ENCODE measurements around the gene SPATA45.

Gene SPATA45

GRCh38 chr1:212816567-212817278 lies 30.7 kb downstream of the SPATA45 start:
- H3K4me3 ChIP-seq (ENCODE audit: low read depth, low read length): no peak overlapping the region
- no peak for DNase-seq (ENCODE audit: low read depth)
- TF ChIP-seq CTCF (IDR thresholded peaks at IDR 0.05; ENCODE audit: low read depth, low read length, missing control alignments): no peak

GRCh38 chr1:212814537-212815334 lies 32.7 kb downstream of the SPATA45 start:
- TF ChIP-seq CTCF (IDR thresholded peaks at IDR 0.05; ENCODE audit: low read depth, low read length, missing control alignments): peak; percentile 29
- no peak overlapping the region for H3K4me3 ChIP-seq (ENCODE audit: low read depth, low read length)
- DNase-seq (ENCODE audit: low read depth): no peak

GRCh38 chr1:212805767-212806166 lies 41.7 kb downstream of the SPATA45 start:
- no peak overlapping the region for H3K4me3 ChIP-seq (ENCODE audit: low read depth, low read length)
- TF ChIP-seq CTCF (IDR thresholded peaks at IDR 0.05; ENCODE audit: low read depth, low read length, missing control alignments): no peak
- DNase-seq (ENCODE audit: low read depth): no peak

GRCh38 chr1:212797681-212798080 lies 49.8 kb downstream of the SPATA45 start:
- no peak for TF ChIP-seq CTCF (IDR thresholded peaks at IDR 0.05; ENCODE audit: low read depth, low read length, missing control alignments)
- no peak overlapping the region for H3K4me3 ChIP-seq (ENCODE audit: low read depth, low read length)
- DNase-seq (ENCODE audit: low read depth): no peak

- H3K4me3 ChIP-seq (ENCODE audit: low read depth, low read length): peak overlapping the region; percentile 10; the same call in 1 of the 2 replicates
- no peak for TF ChIP-seq CTCF (IDR thresholded peaks at IDR 0.05; ENCODE audit: low read depth, low read length, missing control alignments)
- DNase-seq (ENCODE audit: low read depth): peak; percentile 91
Measured at GRCh38 chr1:212794561-212795014, 52.9 kb downstream of the SPATA45 start.

GRCh38 chr1:212792396-212792908 lies 55.0 kb downstream of the SPATA45 start:
- TF ChIP-seq CTCF (IDR thresholded peaks at IDR 0.05; ENCODE audit: low read depth, low read length, missing control alignments): no peak
- peak overlapping the region; percentile 87 for H3K4me3 ChIP-seq (ENCODE audit: low read depth, low read length)
- DNase-seq (ENCODE audit: low read depth): no peak

All from GM12864 (cell line).